Measurements from ENCODE around the gene ARHGEF39.
A peak's percentile ranks its signal among the peaks of the same experiment; 100 is the strongest.

DNA sequence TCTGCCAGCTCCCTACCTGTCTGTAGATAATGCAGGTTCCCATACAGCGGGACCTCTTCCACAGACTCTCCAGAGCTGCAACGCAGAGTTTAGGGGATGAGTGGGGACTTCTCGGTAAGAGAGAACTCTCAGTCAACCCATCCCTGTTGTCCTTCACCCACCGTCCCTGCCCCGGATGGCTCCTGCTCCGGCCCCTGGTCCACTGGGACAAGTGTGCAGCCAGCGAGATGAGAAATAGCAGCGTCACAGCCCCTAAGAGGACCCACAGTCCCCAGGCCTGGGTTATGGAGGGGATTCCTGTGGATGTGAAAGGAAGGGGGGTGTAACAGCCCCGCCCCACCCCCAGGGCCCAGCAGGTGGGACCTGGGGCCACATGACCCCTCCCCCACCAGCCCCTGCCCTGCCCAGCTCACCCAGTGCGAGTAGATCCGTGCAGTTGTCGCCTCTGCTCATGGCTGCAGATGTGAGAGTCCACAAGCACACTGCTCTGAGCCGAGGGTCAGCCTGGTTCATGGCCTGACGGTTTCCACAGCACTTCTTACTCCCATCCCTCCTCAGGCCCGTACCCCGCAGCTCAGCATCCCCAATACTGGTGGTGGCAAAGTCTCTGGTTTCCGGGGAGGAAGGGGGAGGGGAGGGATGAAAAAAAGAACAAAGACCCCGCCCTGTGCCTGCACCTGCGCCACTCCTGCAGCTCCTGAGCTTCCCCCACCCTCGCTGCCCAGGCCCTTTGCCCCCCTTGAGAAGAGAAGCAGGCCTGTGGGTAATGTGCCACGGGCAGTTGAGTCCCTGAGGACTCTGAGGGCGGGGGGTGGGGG lies 14.4 kb downstream of the ARHGEF39 start, which contains the start of gene SIT1:
- TF ChIP-seq ETV6 (conservative IDR thresholded peaks at IDR 0.05 in 1 of 2, IDR thresholded peaks at IDR 0.05 in 1 of 2; ENCODE audit: borderline replicate concordance in 1 of 2, low read depth in 1 of 2) (no peak), SMC3 (IDR thresholded peaks at IDR 0.05; ENCODE audit: borderline replicate concordance, low read length) (no peak), SMAD1 (IDR thresholded peaks at IDR 0.05; ENCODE audit: low read depth, partially characterized antibody) (no peak), POLR2AphosphoS5 (IDR thresholded peaks at IDR 0.05; ENCODE audit: low read length) (no peak), TCF12 (IDR thresholded peaks at IDR 0.05; ENCODE audit: low read depth, low read length) (0 out of 2 replicates have a peak, but pooled peaks have one; percentile 3), YY1 (IDR thresholded peaks at IDR 0.05; ENCODE audit: low read depth, low read length) (no peak; the same call in 1 of the 2 replicates), EP300 (IDR thresholded peaks at IDR 0.05; ENCODE audit: borderline replicate concordance in 1 of 2, control insufficient read depth in 1 of 2, low read depth in 2 of 2, low read length in 2 of 2) (no peak), SP1 (IDR thresholded peaks at IDR 0.05; ENCODE audit: low read depth, low read length) (no peak)
- TF ChIP-seq, protein P1, sequence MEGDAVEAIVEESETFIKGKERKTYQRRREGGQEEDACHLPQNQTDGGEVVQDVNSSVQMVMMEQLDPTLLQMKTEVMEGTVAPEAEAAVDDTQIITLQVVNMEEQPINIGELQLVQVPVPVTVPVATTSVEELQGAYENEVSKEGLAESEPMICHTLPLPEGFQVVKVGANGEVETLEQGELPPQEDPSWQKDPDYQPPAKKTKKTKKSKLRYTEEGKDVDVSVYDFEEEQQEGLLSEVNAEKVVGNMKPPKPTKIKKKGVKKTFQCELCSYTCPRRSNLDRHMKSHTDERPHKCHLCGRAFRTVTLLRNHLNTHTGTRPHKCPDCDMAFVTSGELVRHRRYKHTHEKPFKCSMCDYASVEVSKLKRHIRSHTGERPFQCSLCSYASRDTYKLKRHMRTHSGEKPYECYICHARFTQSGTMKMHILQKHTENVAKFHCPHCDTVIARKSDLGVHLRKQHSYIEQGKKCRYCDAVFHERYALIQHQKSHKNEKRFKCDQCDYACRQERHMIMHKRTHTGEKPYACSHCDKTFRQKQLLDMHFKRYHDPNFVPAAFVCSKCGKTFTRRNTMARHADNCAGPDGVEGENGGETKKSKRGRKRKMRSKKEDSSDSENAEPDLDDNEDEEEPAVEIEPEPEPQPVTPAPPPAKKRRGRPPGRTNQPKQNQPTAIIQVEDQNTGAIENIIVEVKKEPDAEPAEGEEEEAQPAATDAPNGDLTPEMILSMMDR (IDR thresholded peaks at IDR 0.05 in 2 of 3, conservative IDR thresholded peaks at IDR 0.05 in 1 of 3; ENCODE audit: control insufficient read depth in 2 of 3, extremely low read depth in 1 of 3, insufficient read depth in 1 of 3, low read depth in 3 of 3, low read length in 3 of 3) = no peak
- TF ChIP-seq, protein P2, sequence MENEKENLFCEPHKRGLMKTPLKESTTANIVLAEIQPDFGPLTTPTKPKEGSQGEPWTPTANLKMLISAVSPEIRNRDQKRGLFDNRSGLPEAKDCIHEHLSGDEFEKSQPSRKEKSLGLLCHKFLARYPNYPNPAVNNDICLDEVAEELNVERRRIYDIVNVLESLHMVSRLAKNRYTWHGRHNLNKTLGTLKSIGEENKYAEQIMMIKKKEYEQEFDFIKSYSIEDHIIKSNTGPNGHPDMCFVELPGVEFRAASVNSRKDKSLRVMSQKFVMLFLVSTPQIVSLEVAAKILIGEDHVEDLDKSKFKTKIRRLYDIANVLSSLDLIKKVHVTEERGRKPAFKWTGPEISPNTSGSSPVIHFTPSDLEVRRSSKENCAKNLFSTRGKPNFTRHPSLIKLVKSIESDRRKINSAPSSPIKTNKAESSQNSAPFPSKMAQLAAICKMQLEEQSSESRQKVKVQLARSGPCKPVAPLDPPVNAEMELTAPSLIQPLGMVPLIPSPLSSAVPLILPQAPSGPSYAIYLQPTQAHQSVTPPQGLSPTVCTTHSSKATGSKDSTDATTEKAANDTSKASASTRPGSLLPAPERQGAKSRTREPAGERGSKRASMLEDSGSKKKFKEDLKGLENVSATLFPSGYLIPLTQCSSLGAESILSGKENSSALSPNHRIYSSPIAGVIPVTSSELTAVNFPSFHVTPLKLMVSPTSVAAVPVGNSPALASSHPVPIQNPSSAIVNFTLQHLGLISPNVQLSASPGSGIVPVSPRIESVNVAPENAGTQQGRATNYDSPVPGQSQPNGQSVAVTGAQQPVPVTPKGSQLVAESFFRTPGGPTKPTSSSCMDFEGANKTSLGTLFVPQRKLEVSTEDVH (IDR thresholded peaks at IDR 0.05; ENCODE audit: low read depth, partially characterized antibody) = no peak
